Calu3 (cell line): ENCODE data around the gene PLA2G6. TPM values are rescaled to one million over a fixed set of nuclear protein-coding genes. Genes with fewer than 3 reads are reported as not detected.

ENCODE experiments used
- BruUV-seq: library from RNA; stranded (reverse); fragments of 400-500 nt; replicated peaks from 2 replicates; lab custom pipeline; 2021; lab: Mats Ljungman, UMichigan
- CTCF ChIA-PET: fragments of 300-600 bp; sonication (Branson Sonifier 250); formaldehyde crosslinking; loops from one replicate; lab custom pipeline; 2022; ENCODE audit warnings: antibody characterized with exemption; lab: Charles Lee
- DNase-seq: peaks from one replicate; pipeline ENCODE4 v3.0.0; 2022
- H3K27ac Mint-ChIP-seq: one replicate; pipeline ENCODE4 v1.8.0; 2022; ENCODE audit warnings: mixed read lengths; ENCODE audit not compliant: unreplicated experiment
- H3K27me3 Mint-ChIP-seq: one replicate; pipeline ENCODE4 v1.8.0; 2022; ENCODE audit warnings: mixed read lengths; ENCODE audit not compliant: unreplicated experiment
- H3K36me3 Mint-ChIP-seq: one replicate; pipeline ENCODE4 v1.8.0; 2022; ENCODE audit warnings: mild to moderate bottlenecking, moderate library complexity, mixed read lengths; ENCODE audit not compliant: insufficient read depth, unreplicated experiment
- H3K4me1 Mint-ChIP-seq: one replicate; pipeline ENCODE4 v1.8.0; 2022; ENCODE audit warnings: mild to moderate bottlenecking, low read depth, mixed read lengths; ENCODE audit not compliant: unreplicated experiment
- H3K4me3 Mint-ChIP-seq: one replicate; pipeline ENCODE4 v1.8.0; 2022; ENCODE audit warnings: mild to moderate bottlenecking, low read depth, moderate library complexity, mixed read lengths; ENCODE audit not compliant: unreplicated experiment
- H3K9me3 Mint-ChIP-seq: one replicate; pipeline ENCODE4 v1.8.0; 2022; ENCODE audit warnings: low read depth, mixed read lengths; ENCODE audit not compliant: unreplicated experiment
- intact Hi-C: fragments of 100-400 bp; cut with micrococcal nuclease; formaldehyde crosslinking; loops from one replicate; pipeline ENCODE4 v1.10.0; 2022; ENCODE audit not compliant: unreplicated experiment
- total RNA-seq: library from RNA; stranded (reverse); gene quantifications from 2 replicates; pipeline ENCODE4 v1.2.3, GENCODE V29; 2022
- TF ChIP-seq, protein P1 (sequence below): fragments of 200-600 bp; IDR thresholded peaks from one replicate; pipeline ENCODE4 v1.8.0; 2022; ENCODE audit warnings: antibody characterized with exemption; ENCODE audit not compliant: unreplicated experiment

The PLA2G6 gene
- total RNA-seq, 1 experiment from 2014 or later: 43.5 TPM

DNA sequence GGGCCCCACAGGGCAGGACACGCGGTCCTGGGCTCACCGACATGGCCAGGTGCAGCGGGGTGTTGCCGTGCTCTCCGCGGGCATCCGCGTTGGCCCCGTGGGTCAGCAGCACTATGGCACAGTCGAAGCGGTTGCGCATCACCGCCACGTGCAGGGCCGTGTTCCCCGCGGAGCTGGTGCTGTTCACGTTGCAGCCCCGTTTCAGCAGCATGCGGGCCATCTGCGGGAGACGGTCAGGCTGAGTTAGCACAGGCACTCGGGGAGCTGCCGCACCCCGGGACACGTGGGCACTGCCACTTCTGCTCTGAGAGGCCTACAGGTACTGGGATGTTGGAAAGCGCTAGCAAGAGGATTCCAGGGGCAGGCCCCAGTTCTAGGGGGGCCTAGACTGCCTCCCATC lies 48.8 kb downstream of the PLA2G6 start:
- TF ChIP-seq, protein P1, sequence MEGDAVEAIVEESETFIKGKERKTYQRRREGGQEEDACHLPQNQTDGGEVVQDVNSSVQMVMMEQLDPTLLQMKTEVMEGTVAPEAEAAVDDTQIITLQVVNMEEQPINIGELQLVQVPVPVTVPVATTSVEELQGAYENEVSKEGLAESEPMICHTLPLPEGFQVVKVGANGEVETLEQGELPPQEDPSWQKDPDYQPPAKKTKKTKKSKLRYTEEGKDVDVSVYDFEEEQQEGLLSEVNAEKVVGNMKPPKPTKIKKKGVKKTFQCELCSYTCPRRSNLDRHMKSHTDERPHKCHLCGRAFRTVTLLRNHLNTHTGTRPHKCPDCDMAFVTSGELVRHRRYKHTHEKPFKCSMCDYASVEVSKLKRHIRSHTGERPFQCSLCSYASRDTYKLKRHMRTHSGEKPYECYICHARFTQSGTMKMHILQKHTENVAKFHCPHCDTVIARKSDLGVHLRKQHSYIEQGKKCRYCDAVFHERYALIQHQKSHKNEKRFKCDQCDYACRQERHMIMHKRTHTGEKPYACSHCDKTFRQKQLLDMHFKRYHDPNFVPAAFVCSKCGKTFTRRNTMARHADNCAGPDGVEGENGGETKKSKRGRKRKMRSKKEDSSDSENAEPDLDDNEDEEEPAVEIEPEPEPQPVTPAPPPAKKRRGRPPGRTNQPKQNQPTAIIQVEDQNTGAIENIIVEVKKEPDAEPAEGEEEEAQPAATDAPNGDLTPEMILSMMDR: no peak
- BruUV-seq: no TSS peak
- no peaks in the 10 kb centered on the region for H3K9me3 Mint-ChIP-seq
- no peak overlapping the region for H3K4me3 Mint-ChIP-seq
- H3K27ac Mint-ChIP-seq: no peak overlapping the region
- CTCF ChIA-PET: no interaction called here
- intact Hi-C loops: no loop called here
- H3K4me1 Mint-ChIP-seq: peaks cover 13% of the 10 kb centered on the region
- H3K27me3 Mint-ChIP-seq: no peaks in the 10 kb centered on the region
- no peak for DNase-seq
- peaks cover 15% of the 10 kb centered on the region for H3K36me3 Mint-ChIP-seq

DNA sequence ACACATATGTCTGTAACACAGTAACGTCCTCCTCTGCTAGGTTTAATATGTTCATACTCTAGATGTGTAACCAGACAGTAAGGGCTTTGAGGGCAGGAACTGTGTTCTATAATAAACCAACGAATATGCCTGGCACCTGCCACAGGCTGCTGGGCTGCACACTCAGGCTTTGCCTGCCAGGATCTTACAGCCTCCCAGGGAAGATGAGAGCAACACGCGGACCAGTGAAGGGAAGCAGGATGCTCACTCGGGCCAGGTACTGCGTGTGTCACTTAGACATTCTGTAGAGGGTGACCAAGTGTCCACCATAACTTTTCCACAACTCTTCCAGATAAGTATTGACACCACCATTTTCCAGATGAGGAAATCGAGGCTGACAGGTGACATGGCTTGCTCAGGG lies 49.5 kb downstream of the PLA2G6 start:
- no TSS peak for BruUV-seq
- Mint-ChIP-seq H3K27ac (no peak overlapping the region), H3K4me1 (peaks cover 13% of the 10 kb centered on the region), H3K9me3 (no peaks in the 10 kb centered on the region), H3K36me3 (peaks cover 17% of the 10 kb centered on the region), H3K27me3 (no peaks in the 10 kb centered on the region), H3K4me3 (no peak overlapping the region)
- intact Hi-C loops: no loop called here
- TF ChIP-seq, protein P1: no peak
- no peak for DNase-seq
- CTCF ChIA-PET: no interaction called here

DNA sequence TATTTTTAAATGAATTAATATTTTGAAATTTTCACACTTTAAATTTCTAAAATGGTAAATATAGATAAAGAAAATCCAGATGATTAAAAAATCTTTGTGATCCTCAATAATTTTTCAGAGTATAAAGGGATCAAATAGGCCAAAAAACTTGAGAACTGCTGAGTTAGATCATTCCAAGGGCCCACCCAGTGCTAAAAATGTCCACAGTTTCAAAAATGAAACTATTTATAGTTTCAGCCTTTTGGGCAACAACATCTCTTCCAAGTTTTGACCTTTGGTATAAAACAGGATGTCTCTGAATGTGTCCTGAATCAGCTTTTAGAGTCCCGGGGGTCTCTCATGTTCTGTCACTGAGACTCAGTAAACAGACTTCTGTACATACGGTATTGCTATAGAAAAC lies 50.2 kb downstream of the PLA2G6 start:
- Mint-ChIP-seq H3K27me3 (no peaks in the 10 kb centered on the region), H3K4me3 (no peak overlapping the region), H3K36me3 (peaks cover 19% of the 10 kb centered on the region), H3K4me1 (peaks cover 13% of the 10 kb centered on the region), H3K27ac (no peak overlapping the region), H3K9me3 (no peaks in the 10 kb centered on the region)
- TF ChIP-seq, protein P1: no peak
- intact Hi-C loops: no loop called here
- no TSS peak for BruUV-seq
- CTCF ChIA-PET: no interaction called here
- DNase-seq: no peak

DNA sequence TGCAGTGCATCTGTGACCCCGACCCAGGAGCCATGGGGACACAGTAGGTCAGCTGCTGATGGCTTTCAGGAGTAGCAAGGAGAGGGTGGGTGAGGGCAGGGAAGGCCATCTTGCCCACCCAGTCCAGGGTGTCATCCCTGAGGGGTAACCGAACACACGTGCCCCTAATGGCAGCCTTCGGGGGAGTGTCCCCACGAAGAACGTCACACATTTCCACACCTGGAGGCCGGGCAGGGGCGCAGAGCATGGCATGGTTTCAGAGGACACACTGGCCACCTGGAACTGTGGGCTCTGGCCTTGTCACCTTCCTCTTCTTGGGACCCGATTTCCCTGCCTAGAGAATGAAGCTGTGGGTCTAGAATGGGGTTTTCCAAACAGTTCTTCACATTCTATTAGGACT lies 51.8 kb downstream of the PLA2G6 start:
- no peak for DNase-seq
- TF ChIP-seq, protein P1: no peak
- Mint-ChIP-seq H3K27me3 (no peaks in the 10 kb centered on the region), H3K9me3 (no peaks in the 10 kb centered on the region), H3K27ac (no peak overlapping the region), H3K36me3 (peaks cover 15% of the 10 kb centered on the region), H3K4me3 (no peak overlapping the region), H3K4me1 (no peaks in the 10 kb centered on the region)
- no TSS peak for BruUV-seq
- intact Hi-C loops: no loop called here
- CTCF ChIA-PET: no interaction called here
